ENCODE data around the gene BAG3.
"Not testable (repeated sequence)": the region's sequence is repeated elsewhere in the genome, so short reads cannot be mapped to it uniquely, and the experiment has no call there.

Gene BAG3

GRCh38 chr10:119640875-119641526 is 10.2 kb upstream of the BAG3 start:
- DNase-seq = no peak

- DNase-seq = no peak
Observed at GRCh38 chr10:119642556-119643111, 8.5 kb upstream of the BAG3 start.

GRCh38 chr10:119643306-119644204 is 7.6 kb upstream of the BAG3 start:
- DNase-seq = no peak

- no peak for DNase-seq
Observed at GRCh38 chr10:119644205-119644814, 6.9 kb upstream of the BAG3 start.

- DNase-seq = no peak
Observed at GRCh38 chr10:119644994-119645393, 6.2 kb upstream of the BAG3 start.

GRCh38 chr10:119650062-119650461 is 1.1 kb upstream of the BAG3 start:
- DNase-seq = no peak

GRCh38 chr10:119651514-119652360 is 557 bp downstream of the BAG3 start:
- DNase-seq = no peak

GRCh38 chr10:119652361-119652730 is 1.2 kb downstream of the BAG3 start:
- no peak for DNase-seq

GRCh38 chr10:119653209-119653608 is 2.0 kb downstream of the BAG3 start:
- DNase-seq = no peak

GRCh38 chr10:119653916-119654315 is 2.7 kb downstream of the BAG3 start:
- no peak for DNase-seq

GRCh38 chr10:119654540-119654939 is 3.4 kb downstream of the BAG3 start:
- no peak for DNase-seq

GRCh38 chr10:119655566-119656001 is 4.4 kb downstream of the BAG3 start:
- no peak for DNase-seq

- DNase-seq = no peak
Observed at GRCh38 chr10:119656760-119657159, 5.6 kb downstream of the BAG3 start.

GRCh38 chr10:119657725-119658124 is 6.5 kb downstream of the BAG3 start:
- no peak for DNase-seq

GRCh38 chr10:119658274-119658673 is 7.1 kb downstream of the BAG3 start:
- DNase-seq = no peak

- no peak for DNase-seq
Observed at GRCh38 chr10:119659951-119660350, 8.8 kb downstream of the BAG3 start.

GRCh38 chr10:119662076-119662605 is 11.0 kb downstream of the BAG3 start:
- not testable (repeated sequence) for DNase-seq

- no peak for DNase-seq
Observed at GRCh38 chr10:119663866-119664698, 12.9 kb downstream of the BAG3 start.

GRCh38 chr10:119665901-119666708 is 14.9 kb downstream of the BAG3 start:
- DNase-seq = no peak

GRCh38 chr10:119666709-119667004 is 15.5 kb downstream of the BAG3 start:
- no peak for DNase-seq
